ENCODE data around the gene TNP1. TPM values are rescaled to one million over a fixed set of nuclear protein-coding genes. Genes with fewer than 3 reads are reported as not detected.

TNP1 gene
- not detected for total RNA-seq (ENCODE audit: unreplicated experiment)
- long read RNA-seq = 0 reads

GRCh38 chr2:216859944-216860343 is at the start of gene TNP1:
TNP1 (minus strand) TSS chr2:216860064; CDS start chr2:216860034, 30 bp downstream.
- no peaks in the 10 kb centered on the region for H3K27me3 Mint-ChIP-seq (ENCODE audit: unreplicated experiment)
- no peak within 1 kb of the TSS for H3K27ac Mint-ChIP-seq (ENCODE audit: unreplicated experiment)
- peaks cover 4% of the 10 kb centered on the region for H3K9me3 Mint-ChIP-seq (ENCODE audit: unreplicated experiment)
- H3K36me3 Mint-ChIP-seq (ENCODE audit: unreplicated experiment) = no peaks in the 10 kb centered on the region
- peaks cover 5% of the 10 kb centered on the region for H3K4me1 Mint-ChIP-seq (ENCODE audit: low read depth, unreplicated experiment)
- DNase-seq = no peak
- no peak within 1 kb of the TSS for H3K4me3 Mint-ChIP-seq (ENCODE audit: unreplicated experiment)
- TF ChIP-seq CTCF (IDR thresholded peaks at IDR 0.05; ENCODE audit: partially characterized antibody, unreplicated experiment) = no peak

GRCh38 chr2:216908300-216908699 is 48.4 kb upstream of the TNP1 start:
- Mint-ChIP-seq H3K27ac (ENCODE audit: unreplicated experiment) (no peak overlapping the region), H3K9me3 (ENCODE audit: unreplicated experiment) (peaks cover 7% of the 10 kb centered on the region), H3K4me3 (ENCODE audit: unreplicated experiment) (no peak overlapping the region), H3K4me1 (ENCODE audit: low read depth, unreplicated experiment) (peaks cover 5% of the 10 kb centered on the region), H3K36me3 (ENCODE audit: unreplicated experiment) (peaks cover 12% of the 10 kb centered on the region), H3K27me3 (ENCODE audit: unreplicated experiment) (peaks cover 4% of the 10 kb centered on the region)
- DNase-seq = no peak
- no peak for TF ChIP-seq CTCF (IDR thresholded peaks at IDR 0.05; ENCODE audit: partially characterized antibody, unreplicated experiment)

- Mint-ChIP-seq H3K4me1 (ENCODE audit: low read depth, unreplicated experiment) (peaks cover 3% of the 10 kb centered on the region), H3K27me3 (ENCODE audit: unreplicated experiment) (peaks cover 7% of the 10 kb centered on the region), H3K36me3 (ENCODE audit: unreplicated experiment) (peaks cover 19% of the 10 kb centered on the region), H3K27ac (ENCODE audit: unreplicated experiment) (no peak overlapping the region), H3K4me3 (ENCODE audit: unreplicated experiment) (no peak overlapping the region), H3K9me3 (ENCODE audit: unreplicated experiment) (peaks cover 7% of the 10 kb centered on the region)
- DNase-seq = no peak
- no peak for TF ChIP-seq CTCF (IDR thresholded peaks at IDR 0.05; ENCODE audit: partially characterized antibody, unreplicated experiment)
These were observed 45.9 kb upstream of the TNP1 start for GRCh38 chr2:216905649-216906329.

- H3K27ac Mint-ChIP-seq (ENCODE audit: unreplicated experiment) = no peak overlapping the region
These were observed 45.1 kb upstream of the TNP1 start for GRCh38 chr2:216904974-216905373.

More at GRCh38 chr2:216904974-216905373, 45.1 kb upstream of the TNP1 start:
- no peaks in the 10 kb centered on the region for H3K4me1 Mint-ChIP-seq (ENCODE audit: low read depth, unreplicated experiment)
- H3K36me3 Mint-ChIP-seq (ENCODE audit: unreplicated experiment) = peaks cover 19% of the 10 kb centered on the region
- H3K9me3 Mint-ChIP-seq (ENCODE audit: unreplicated experiment) = peaks cover 7% of the 10 kb centered on the region
- H3K27me3 Mint-ChIP-seq (ENCODE audit: unreplicated experiment) = peaks cover 7% of the 10 kb centered on the region
- no peak for TF ChIP-seq CTCF (IDR thresholded peaks at IDR 0.05; ENCODE audit: partially characterized antibody, unreplicated experiment)
- no peak overlapping the region for H3K4me3 Mint-ChIP-seq (ENCODE audit: unreplicated experiment)
- DNase-seq = no peak
